K562 (cell line): ENCODE measurements around the gene IQCN. TPM values are rescaled to one million over a fixed set of nuclear protein-coding genes. Genes with fewer than 3 reads are reported as not detected.

Source experiments
- ATAC-seq: fragments of 200-7000 bp; cut with Tn5 transposase; 3 replicates; pipeline ENCODE4 v1.9.1; 2020; ENCODE audit warnings: moderate library complexity
- BruUV-seq: library from RNA; stranded (reverse); fragments of 400-500 nt; replicated peaks from 2 replicates; lab custom pipeline; 2021; lab: Mats Ljungman, UMichigan
- CTCF ChIA-PET: fragments of 300-600 bp; formaldehyde crosslinking; extraction: SDS; loops from one replicate; lab custom pipeline; 2021; ENCODE audit warnings: low intra/inter-chr PET ratio; lab: Yijun Ruan, JAX
- POLR2A ChIA-PET: fragments of 300-600, 350-650 bp; sonication (Branson Sonifier 250); formaldehyde crosslinking; extraction: SDS; loops from one replicate; lab custom pipeline; 2021; ENCODE audit warnings: antibody characterized with exemption, inconsistent platforms; lab: Yijun Ruan, JAX
- DNase-seq, 4 experiments: peaks; one replicate each; pipeline versions ENCODE4 v3.0.0 to v3.0.0-alpha.2; 2011 to 2018; ENCODE audit warnings: low spot score in 3 of 4, mixed read lengths in 3 of 4; ENCODE audit errors: extremely low read depth in 1 of 4
- FAIRE-seq: peaks from 2 replicates; lab custom pipeline; 2011; peaks lifted over from hg19 to GRCh38; lab: Jason Lieb, UNC
- H2AFZ ChIP-seq: 2 replicates; pipeline ENCODE4 v1.6.0; 2011; ENCODE audit warnings: low read depth, low read length, control low read depth, inconsistent platforms
- H3K27ac ChIP-seq: fragments of 200-600 bp; 3 replicates; pipeline ENCODE4 v1.8.0; 2011; ENCODE audit warnings: low read depth, mild to moderate bottlenecking, control low read depth, inconsistent platforms, low read length, moderate library complexity, mixed read lengths; ENCODE audit errors: extremely low read depth
- H3K27me3 ChIP-seq, 2 experiments: fragments of 300-600 bp in 1 of 2; 2 replicates in 1 of 2; 3 replicates in 1 of 2; pipeline versions ENCODE4 v1.6.0 to v1.8.0; 2011; ENCODE audit warnings: inconsistent platforms in 2 of 2, low read length in 2 of 2, mild to moderate bottlenecking in 1 of 2, mixed read lengths in 1 of 2, moderate library complexity in 1 of 2; ENCODE audit not compliant: control insufficient read depth in 2 of 2, insufficient read depth in 2 of 2
- H3K36me3 ChIP-seq: fragments of 300-600 bp; 3 replicates; pipeline ENCODE4 v1.8.0; 2011; ENCODE audit warnings: mild to moderate bottlenecking, low read length, inconsistent platforms; ENCODE audit not compliant: control insufficient read depth, insufficient read depth
- H3K4me1 ChIP-seq, 2 experiments: fragments of 200-600 bp in 1 of 2; replicated peaks in 1 of 2; 2 replicates in 1 of 2; 3 replicates in 1 of 2; pipeline versions ENCODE4 v1.5.1 to v1.8.0; 2011; ENCODE audit warnings: inconsistent platforms in 2 of 2, low read length in 2 of 2, mild to moderate bottlenecking in 1 of 2, mixed read lengths in 1 of 2, moderate library complexity in 1 of 2; ENCODE audit not compliant: control insufficient read depth in 2 of 2, insufficient read depth in 2 of 2
- H3K4me2 ChIP-seq: 2 replicates; pipeline ENCODE4 v1.6.1; 2011; ENCODE audit warnings: low read length, control low read depth, inconsistent platforms, mixed read lengths; ENCODE audit not compliant: insufficient read depth
- H3K4me3 ChIP-seq: fragments of 200-600 bp; sonication (generic), shearing (Covaris generic); 2 replicates; pipeline ENCODE4 v1.5.1; 2016; ENCODE audit warnings: control low read depth, inconsistent platforms
- H3K79me2 ChIP-seq: fragments of 200-600 bp; 3 replicates; pipeline ENCODE4 v1.8.0; 2011; ENCODE audit warnings: low read length, inconsistent platforms; ENCODE audit not compliant: control insufficient read depth, insufficient read depth
- H3K9ac ChIP-seq, 2 experiments: 2 replicates each; pipeline versions ENCODE4 v1.6.0 to v1.6.1; 2011; ENCODE audit warnings: low read depth in 2 of 2, low read length in 2 of 2, control low read depth in 1 of 2, inconsistent platforms in 1 of 2, mild to moderate bottlenecking in 1 of 2, mixed read lengths in 1 of 2; ENCODE audit not compliant: insufficient read depth in 1 of 2
- H3K9me1 ChIP-seq: one replicate; pipeline ENCODE4 v1.6.0; 2011; ENCODE audit warnings: inconsistent platforms, mild to moderate bottlenecking, low read length, moderate library complexity; ENCODE audit not compliant: control insufficient read depth, insufficient read depth
- H3K9me3 ChIP-seq: replicated peaks from 2 replicates; pipeline ENCODE4 v1.5.1; 2011; ENCODE audit warnings: low read depth, low read length, inconsistent platforms; ENCODE audit not compliant: control insufficient read depth, insufficient read depth
- H4K20me1 ChIP-seq: replicated peaks from 2 replicates; pipeline ENCODE4 v1.6.1; 2011; ENCODE audit warnings: low read length, inconsistent platforms, mixed read lengths; ENCODE audit not compliant: control insufficient read depth, insufficient read depth
- ARID1B ChIP-seq: fragments of 450-650 bp; IDR thresholded peaks from 2 replicates; pipeline ENCODE4 v1.6.1; 2016; ENCODE audit warnings: antibody characterized with exemption, mild to moderate bottlenecking, inconsistent platforms
- CBFA2T2 ChIP-seq: fragments of 450-650 bp; conservative IDR thresholded peaks from 2 replicates; pipeline ENCODE4 v1.6.1; 2017; ENCODE audit warnings: mild to moderate bottlenecking
- CBFA2T3 ChIP-seq: fragments of 450-650 bp; IDR thresholded peaks from 2 replicates; pipeline ENCODE4 v1.6.1; 2017
- CGGBP1 ChIP-seq: fragments of 250-450 bp; sonication (Bioruptor Pico); IDR thresholded peaks from 2 replicates; pipeline ENCODE4 v1.9.0; 2021; ENCODE audit warnings: mild to moderate bottlenecking
- CTBP1 ChIP-seq: fragments of 450-650 bp; IDR thresholded peaks from 2 replicates; pipeline ENCODE4 v1.6.1; 2016; ENCODE audit warnings: borderline replicate concordance
- KDM1A ChIP-seq, 2 experiments: fragments of 450-650 bp; IDR thresholded peaks; 2 replicates each; pipeline ENCODE4 v1.6.1; 2016; ENCODE audit warnings: mild to moderate bottlenecking in 2 of 2
- KHSRP ChIP-seq: fragments of 450-650 bp; IDR thresholded peaks from 2 replicates; pipeline ENCODE4 v1.6.1; 2017
- L3MBTL2 ChIP-seq: fragments of 450-650 bp; IDR thresholded peaks from 2 replicates; pipeline ENCODE4 v1.6.1; 2016; ENCODE audit warnings: mild to moderate bottlenecking, moderate library complexity
- MBD2 ChIP-seq: sonication (generic); IDR thresholded peaks from 2 replicates; pipeline ENCODE4 v1.6.1; 2016; ENCODE audit warnings: low read depth, borderline replicate concordance
- RBFOX2 ChIP-seq: fragments of 200-400 bp; formaldehyde crosslinking; IDR thresholded peaks from 2 replicates; pipeline ENCODE4 v1.6.1; 2017; ENCODE audit warnings: low read depth, mild to moderate bottlenecking, low read length, moderate library complexity
- UBTF ChIP-seq, 2 experiments: IDR thresholded peaks; 2 replicates each; pipeline ENCODE4 v1.6.1; 2012; ENCODE audit warnings: improper control_type of control experiment in 2 of 2, low read depth in 2 of 2, low read length in 2 of 2, borderline replicate concordance in 1 of 2
- ZNF3 ChIP-seq: fragments of 250-450 bp; sonication (Bioruptor Pico); IDR thresholded peaks from 2 replicates; pipeline ENCODE4 v1.5.0; 2021; ENCODE audit warnings: mild to moderate bottlenecking, moderate library complexity
- ZNF511 ChIP-seq: sonication (generic); formaldehyde crosslinking; IDR thresholded peaks from 2 replicates; pipeline ENCODE4 v1.8.0; 2022; ENCODE audit warnings: mild to moderate bottlenecking, missing genetic modification reagents
- WGBS: fragments of 100-300 bp; shearing (Covaris generic); methylation state at CpG from one replicate; pipeline ENCODE4 v1.1.6; 2016; ENCODE audit warnings: low coverage, mixed read lengths; ENCODE audit not compliant: insufficient coverage; ENCODE audit errors: missing lambda C conversion rate; 5-methylcytosine and 5-hydroxymethylcytosine counted together
- in situ Hi-C: fragments of 300-500 bp; cut with MboI; formaldehyde crosslinking; loops from 4 replicates; pipeline ENCODE4 v1.15.0; 2018; ENCODE audit warnings: inconsistent platforms, mixed read lengths
- intact Hi-C: fragments of 100-400 bp; cut with micrococcal nuclease; formaldehyde crosslinking; loops from 2 replicates; pipeline ENCODE4 v1.14.2; 2022
- polyA plus RNA-seq, 8 experiments: library from polyadenylated mRNA; depleted of rRNA in 4 of 8; stranded (reverse) in 5 of 8; unstranded in 3 of 8; fragments of >200 nt; fragmentation: Nextera tagmentation in 2 of 8; fragmentation: Illumina TruSeq in 1 of 8; extraction: Ambion mirVana in 2 of 8; extraction: Trizol in 1 of 8; gene quantifications; 2 replicates each; pipeline versions ENCODE4 v1.2.1 to v1.2.3, GENCODE V29; 2011 to 2014; ENCODE audit warnings: inconsistent platforms in 1 of 8, missing spikeins in 1 of 8
- total RNA-seq, 7 experiments: library from RNA; depleted of rRNA in 6 of 7; stranded (reverse); fragments of >200 nt in 6 of 7; fragmentation: Illumina TruSeq in 2 of 7; extraction: Trizol in 2 of 7; gene quantifications; 2 replicates each; pipeline versions ENCODE4 v1.2.1 to v1.2.3, GENCODE V29; 2011 to 2021; ENCODE audit warnings: low replicate concordance in 1 of 7
- TF ChIP-seq, protein P1 (sequence below): sonication (generic); formaldehyde crosslinking; IDR thresholded peaks from 2 replicates; pipeline ENCODE4 v1.9.0; 2022; ENCODE audit warnings: mild to moderate bottlenecking, missing genetic modification reagents
- TF ChIP-seq, protein P2 (sequence below): sonication (generic); IDR thresholded peaks from 2 replicates; pipeline ENCODE4 v1.6.1; 2016

Gene IQCN
- total and polyA plus RNA-seq, 9 of the 15 experiments (the other 6 are each of a cell fraction or from before 2014, with no cell fraction given), result 0.01 to 0.07 (median 0.04) TPM; not detected in 3

DNA sequence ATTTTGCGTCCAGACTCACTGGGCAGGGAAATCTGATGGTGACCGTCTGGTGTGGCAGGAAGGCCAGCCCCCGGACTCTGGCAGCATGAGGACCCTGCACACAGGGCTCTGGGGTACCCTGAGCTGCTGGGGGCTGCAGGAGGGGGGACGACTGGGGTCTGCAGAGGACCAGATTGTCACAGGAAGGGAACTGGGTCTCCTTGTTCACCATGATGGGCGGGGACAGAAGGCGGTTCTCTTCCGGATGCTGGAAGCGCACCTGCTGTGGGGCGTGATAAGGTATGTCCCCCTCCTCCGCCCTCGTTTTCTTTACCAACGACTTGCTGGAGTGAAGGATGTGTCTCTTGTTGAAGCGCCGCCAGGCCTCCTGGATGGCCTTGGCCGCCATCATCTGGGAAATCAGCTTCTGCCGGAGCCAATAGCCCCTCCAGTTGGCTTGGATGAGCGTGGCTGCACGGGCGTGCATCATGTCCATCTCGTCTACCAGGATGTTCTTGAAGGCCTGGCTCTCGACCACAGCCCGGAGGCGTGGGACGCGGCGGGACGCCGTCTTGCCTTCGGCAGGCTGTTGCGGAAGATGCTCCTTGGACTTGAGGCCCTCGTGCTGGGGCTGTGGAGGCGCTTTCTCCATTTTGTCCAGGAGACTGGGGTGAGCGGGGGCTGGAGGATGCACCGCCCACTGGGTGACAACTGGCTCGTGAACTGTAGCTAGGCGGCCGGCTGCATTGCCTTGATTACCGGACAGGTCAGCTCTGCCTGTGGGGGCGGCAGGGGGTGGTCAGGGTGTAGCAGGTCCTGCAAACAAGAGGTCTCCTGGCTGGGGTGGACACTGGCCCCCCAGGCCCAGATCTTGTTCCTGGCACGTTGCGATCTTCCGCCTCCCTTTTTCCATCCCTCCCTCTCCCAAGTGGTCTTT lies 7.2 kb downstream of the IQCN start:
- H3K4me3 ChIP-seq, result no peak overlapping the region
- H3K9me3 ChIP-seq, result no peaks in the 10 kb centered on the region
- no peaks in the 10 kb centered on the region for H3K36me3 ChIP-seq
- CTCF ChIA-PET, result interaction anchor here (0.7 kb wide), 1 partner anchor 138 kb away, joined by 3 read pairs; no protein-coding TSS in a partner anchor
- in situ Hi-C loops (no loop called here), intact Hi-C loops (no loop called here)
- FAIRE-seq (peak; percentile 62), DNase-seq (peak; percentile 44 to 51 (median 47)), ATAC-seq (peak; percentile 41)
- H3K4me1 ChIP-seq, result peaks cover 14 to 37% of the 10 kb centered on the region in 2 experiments
- POLR2A ChIA-PET, result interaction anchor here (5.7 kb wide), 1 partner anchor 13 kb away, joined by 45 read pairs; the partner anchor contains the start of gene JUND
- peak overlapping the region; percentile 46 for H3K4me2 ChIP-seq
- WGBS, result 22% methylated on average over 42 of the region's 42 CpGs
- H4K20me1 ChIP-seq, result no peaks in the 10 kb centered on the region
- H3K9ac ChIP-seq, result peak overlapping the region in 1 of 2 experiments; percentile 56; a peak in 2 of 4 replicates
- no TSS peak for BruUV-seq
- no peak overlapping the region for H3K27ac ChIP-seq
- H2AFZ ChIP-seq, result peak overlapping the region; percentile 81
- no peaks in the 10 kb centered on the region for H3K27me3 ChIP-seq
- no peaks in the 10 kb centered on the region for H3K79me2 ChIP-seq
- H3K9me1 ChIP-seq, result no peaks in the 10 kb centered on the region
- 0 out of 2 replicates have a peak, but pooled peaks have one; percentile 20 for TF ChIP-seq CBFA2T2
- TF ChIP-seq, protein P1, sequence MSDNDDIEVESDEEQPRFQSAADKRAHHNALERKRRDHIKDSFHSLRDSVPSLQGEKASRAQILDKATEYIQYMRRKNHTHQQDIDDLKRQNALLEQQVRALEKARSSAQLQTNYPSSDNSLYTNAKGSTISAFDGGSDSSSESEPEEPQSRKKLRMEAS (CRISPR knock-in tag), result peak; percentile 35; the same call in 1 of the 2 replicates
- TF ChIP-seq ZNF3 (CRISPR knock-in tag), result no peak
- TF ChIP-seq ZNF511 (CRISPR knock-in tag), result no peak
- TF ChIP-seq L3MBTL2, result peak; percentile 57; the same call in 1 of the 2 replicates
- TF ChIP-seq ARID1B, result no peak
- TF ChIP-seq RBFOX2, result 0 out of 2 replicates have a peak, but pooled peaks have one; percentile 28
- TF ChIP-seq CTBP1, result peak; percentile 74; the same call in 1 of the 2 replicates
- TF ChIP-seq, protein P2, sequence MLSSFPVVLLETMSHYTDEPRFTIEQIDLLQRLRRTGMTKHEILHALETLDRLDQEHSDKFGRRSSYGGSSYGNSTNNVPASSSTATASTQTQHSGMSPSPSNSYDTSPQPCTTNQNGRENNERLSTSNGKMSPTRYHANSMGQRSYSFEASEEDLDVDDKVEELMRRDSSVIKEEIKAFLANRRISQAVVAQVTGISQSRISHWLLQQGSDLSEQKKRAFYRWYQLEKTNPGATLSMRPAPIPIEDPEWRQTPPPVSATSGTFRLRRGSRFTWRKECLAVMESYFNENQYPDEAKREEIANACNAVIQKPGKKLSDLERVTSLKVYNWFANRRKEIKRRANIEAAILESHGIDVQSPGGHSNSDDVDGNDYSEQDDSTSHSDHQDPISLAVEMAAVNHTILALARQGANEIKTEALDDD, result no peak
- TF ChIP-seq KDM1A (IDR thresholded peaks at IDR 0.05), result 0 out of 4 replicates have a peak, but pooled peaks have one; percentile 31 to 35
- no peak for TF ChIP-seq KHSRP
- peak in 1 of 2 experiments; percentile 86; a peak in 1 of 4 replicates for TF ChIP-seq UBTF (IDR thresholded peaks at IDR 0.05; ENCODE audit: borderline replicate concordance in 1 of 2, low read depth in 2 of 2, low read length in 2 of 2)
- peak; percentile 49; the same call in 1 of the 2 replicates for TF ChIP-seq CBFA2T3
- TF ChIP-seq MBD2, result no peak
- TF ChIP-seq CGGBP1 (CRISPR knock-in tag), result no peak
